ENCODE results near the gene PFDN4. TPM values are rescaled to one million over a fixed set of nuclear protein-coding genes. Genes with fewer than 3 reads are reported as not detected.
"Not testable (repeated sequence)": the region's sequence is repeated elsewhere in the genome, so short reads cannot be mapped to it uniquely, and the experiment has no call there.

PFDN4 gene
- total RNA-seq, 1 donor from 2014 or later: 68.9 TPM

DNA sequence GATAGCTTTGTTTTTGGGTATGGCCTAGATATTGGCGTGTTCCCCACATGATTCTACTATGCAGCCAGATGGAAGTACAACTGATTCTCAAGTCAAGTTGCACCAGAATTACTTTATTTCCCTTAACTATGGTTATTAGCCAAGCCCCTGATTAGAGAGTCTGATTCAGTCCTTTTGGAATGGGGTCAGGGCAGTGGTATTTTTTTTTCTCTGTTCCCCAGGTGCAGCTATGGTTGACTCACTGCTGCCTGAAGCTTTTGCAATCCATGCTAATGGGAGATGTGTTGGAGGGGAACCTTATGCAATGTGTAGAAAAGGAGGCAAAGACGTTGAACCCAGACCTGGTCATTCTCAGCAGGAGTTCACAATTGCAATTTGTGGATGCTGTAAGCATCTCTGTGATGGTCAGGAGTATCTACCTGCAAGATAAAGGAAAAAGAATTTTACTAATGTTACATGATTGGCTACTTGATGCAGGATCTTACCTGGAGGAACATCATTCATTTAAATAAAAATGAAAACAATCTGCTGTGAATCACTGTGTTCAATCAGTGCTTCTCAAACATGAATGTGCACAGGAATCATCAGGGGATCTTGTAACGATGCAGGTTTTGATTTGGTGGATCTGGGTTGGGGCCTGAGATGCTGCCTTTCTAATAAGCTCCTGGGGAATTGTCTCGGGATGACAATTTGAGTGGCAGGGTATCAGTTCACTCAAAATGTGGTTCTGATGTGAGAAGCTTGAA lies 49.4 kb downstream of the PFDN4 start:
- H3K4me1 ChIP-seq: no peaks in the 10 kb centered on the region
- no peak overlapping the region for H3K27ac ChIP-seq
- H3K9me3 ChIP-seq: no peaks in the 10 kb centered on the region
- intact Hi-C loops (cut with DNase I): no loop called here
- H3K4me3 ChIP-seq: no peak overlapping the region
- DNase-seq (ENCODE audit: low spot score in 2 of 2): no peak
- H3K27me3 ChIP-seq: no peaks in the 10 kb centered on the region
- TF ChIP-seq, protein P1, sequence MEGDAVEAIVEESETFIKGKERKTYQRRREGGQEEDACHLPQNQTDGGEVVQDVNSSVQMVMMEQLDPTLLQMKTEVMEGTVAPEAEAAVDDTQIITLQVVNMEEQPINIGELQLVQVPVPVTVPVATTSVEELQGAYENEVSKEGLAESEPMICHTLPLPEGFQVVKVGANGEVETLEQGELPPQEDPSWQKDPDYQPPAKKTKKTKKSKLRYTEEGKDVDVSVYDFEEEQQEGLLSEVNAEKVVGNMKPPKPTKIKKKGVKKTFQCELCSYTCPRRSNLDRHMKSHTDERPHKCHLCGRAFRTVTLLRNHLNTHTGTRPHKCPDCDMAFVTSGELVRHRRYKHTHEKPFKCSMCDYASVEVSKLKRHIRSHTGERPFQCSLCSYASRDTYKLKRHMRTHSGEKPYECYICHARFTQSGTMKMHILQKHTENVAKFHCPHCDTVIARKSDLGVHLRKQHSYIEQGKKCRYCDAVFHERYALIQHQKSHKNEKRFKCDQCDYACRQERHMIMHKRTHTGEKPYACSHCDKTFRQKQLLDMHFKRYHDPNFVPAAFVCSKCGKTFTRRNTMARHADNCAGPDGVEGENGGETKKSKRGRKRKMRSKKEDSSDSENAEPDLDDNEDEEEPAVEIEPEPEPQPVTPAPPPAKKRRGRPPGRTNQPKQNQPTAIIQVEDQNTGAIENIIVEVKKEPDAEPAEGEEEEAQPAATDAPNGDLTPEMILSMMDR (IDR thresholded peaks at IDR 0.05): no peak
- H3K36me3 ChIP-seq: no peaks in the 10 kb centered on the region

DNA sequence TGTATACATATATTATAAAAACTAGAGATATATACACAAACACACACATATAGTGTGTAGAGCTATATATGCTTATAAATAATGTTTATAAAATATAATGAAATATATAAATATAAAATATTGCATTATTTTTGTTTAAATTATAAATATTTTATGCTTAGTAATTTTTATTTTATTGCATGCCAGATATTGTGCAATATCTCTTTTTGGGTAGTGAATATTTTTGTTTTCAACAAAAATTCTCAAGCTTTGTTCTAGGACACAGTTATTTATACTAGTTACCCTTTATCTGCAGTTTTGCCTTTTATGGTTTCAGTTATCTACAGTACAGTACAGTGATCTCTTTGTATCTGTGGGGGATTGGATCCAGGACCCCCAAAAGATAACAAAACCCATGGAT lies 52.2 kb downstream of the PFDN4 start:
- no peak for DNase-seq (ENCODE audit: low spot score in 2 of 2)
- intact Hi-C loops (cut with DNase I): no loop called here
- Histone ChIP-seq H3K4me1 (no peaks in the 10 kb centered on the region), H3K27me3 (no peaks in the 10 kb centered on the region), H3K27ac (no peak overlapping the region), H3K4me3 (no peak overlapping the region), H3K36me3 (no peaks in the 10 kb centered on the region), H3K9me3 (no peaks in the 10 kb centered on the region)
- TF ChIP-seq, protein P1 (IDR thresholded peaks at IDR 0.05): no peak

- no peak overlapping the region for H3K4me3 ChIP-seq
- H3K27ac ChIP-seq: no peak overlapping the region
- TF ChIP-seq, protein P1 (IDR thresholded peaks at IDR 0.05): no peak
- DNase-seq (ENCODE audit: low spot score in 2 of 2): no peak
- peaks cover 0 to 6% of the 10 kb centered on the region in 2 donors for H3K4me1 ChIP-seq
- H3K27me3 ChIP-seq: no peaks in the 10 kb centered on the region
- H3K9me3 ChIP-seq: no peaks in the 10 kb centered on the region
- H3K36me3 ChIP-seq: no peaks in the 10 kb centered on the region
- intact Hi-C loops (cut with DNase I): no loop called here
Measured at GRCh38 chr20:54262671-54263070, 54.8 kb downstream of the PFDN4 start.

GRCh38 chr20:54263116-54263690 lies 55.3 kb downstream of the PFDN4 start:
- DNase-seq (ENCODE audit: low spot score in 2 of 2): no peak
- intact Hi-C loops (cut with DNase I): no loop called here
- TF ChIP-seq, protein P1 (IDR thresholded peaks at IDR 0.05): no peak
- H3K27ac ChIP-seq: no peak overlapping the region
- no peaks in the 10 kb centered on the region for H3K9me3 ChIP-seq
- no peaks in the 10 kb centered on the region for H3K27me3 ChIP-seq
- no peaks in the 10 kb centered on the region for H3K36me3 ChIP-seq
- H3K4me3 ChIP-seq: no peak overlapping the region
- peaks cover 0 to 6% of the 10 kb centered on the region in 2 donors for H3K4me1 ChIP-seq

DNA sequence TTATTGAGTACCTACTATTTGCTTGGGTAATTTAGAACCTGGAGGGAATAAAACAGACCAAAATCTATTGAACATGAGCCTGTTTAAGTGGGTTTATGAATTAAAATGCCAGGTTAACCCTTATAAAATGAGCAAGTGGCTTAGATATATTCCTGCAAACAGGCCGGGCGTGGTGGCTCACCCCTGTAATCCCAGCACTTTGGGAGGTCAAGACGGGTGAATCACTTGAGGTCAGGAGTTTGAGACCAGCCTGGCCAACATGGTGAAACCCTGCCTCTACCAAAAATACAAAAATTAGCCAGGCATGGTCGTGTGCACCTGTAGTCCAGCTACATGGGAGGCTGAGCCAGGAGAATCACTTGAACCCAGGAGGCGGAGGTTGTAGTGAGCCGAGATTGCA lies 57.9 kb downstream of the PFDN4 start:
- DNase-seq (ENCODE audit: low spot score in 2 of 2); H3K9me3 ChIP-seq; H3K4me1 ChIP-seq; H3K27me3 ChIP-seq; H3K36me3 ChIP-seq; H3K27ac ChIP-seq; intact Hi-C loops (cut with DNase I); H3K4me3 ChIP-seq: not testable (repeated sequence)

DNA sequence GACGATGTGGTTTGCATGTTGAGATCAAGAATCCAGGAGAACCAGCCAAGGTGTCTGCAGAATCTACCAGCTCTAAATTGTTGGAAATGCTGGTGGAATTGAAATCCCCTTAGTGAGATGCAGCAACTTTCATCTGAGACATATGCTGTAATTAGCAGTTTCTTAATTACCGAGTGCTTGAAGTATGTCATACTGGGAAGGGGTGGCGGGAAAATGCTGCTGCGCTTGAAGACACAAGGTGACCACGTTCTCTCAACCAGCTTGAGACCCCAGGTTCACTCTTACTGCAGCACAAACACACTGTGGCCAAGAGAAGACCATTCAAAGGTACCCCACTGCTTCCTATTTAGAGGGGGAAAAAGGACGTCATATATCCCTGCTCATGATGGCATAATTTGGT lies 59.0 kb downstream of the PFDN4 start:
- intact Hi-C loops (cut with DNase I): no loop called here
- TF ChIP-seq, protein P1 (IDR thresholded peaks at IDR 0.05): no peak
- no peak for DNase-seq (ENCODE audit: low spot score in 2 of 2)
- Histone ChIP-seq H3K36me3 (no peaks in the 10 kb centered on the region), H3K27ac (no peak overlapping the region), H3K27me3 (no peaks in the 10 kb centered on the region), H3K9me3 (no peaks in the 10 kb centered on the region), H3K4me1 (peaks cover 0 to 6% of the 10 kb centered on the region in 2 donors), H3K4me3 (no peak overlapping the region)

Data from ascending aorta (tissue), 2 donors.